Measurements from ENCODE around the gene ADGRL2. TPM values are rescaled to one million over a fixed set of nuclear protein-coding genes. Genes with fewer than 3 reads are reported as not detected.

Gene ADGRL2
- total RNA-seq, 1 donor from 2014 or later: 126 TPM

DNA sequence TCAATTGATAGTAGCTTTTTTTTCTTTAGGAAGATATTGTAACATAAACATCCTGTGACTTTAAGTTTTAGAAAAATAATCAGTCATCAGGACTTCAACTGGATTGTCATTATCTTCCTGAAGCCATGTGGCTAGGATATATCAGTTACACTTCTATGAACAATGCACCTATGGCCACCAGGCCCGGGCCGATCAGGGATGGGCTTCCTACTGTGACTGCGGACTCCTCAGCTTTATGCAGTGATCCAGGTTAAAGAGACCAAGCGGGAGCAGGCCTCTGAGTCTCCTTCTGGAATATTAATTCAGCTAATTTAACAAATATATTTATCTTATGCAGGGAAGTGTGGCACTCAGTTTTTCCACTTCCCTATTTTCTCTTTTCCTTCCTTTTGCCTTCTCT is 200.6 kb downstream of the ADGRL2 start:
- H3K27ac ChIP-seq (ENCODE audit: low read depth, low read length): no peak overlapping the region
- no peaks in the 10 kb centered on the region for H3K36me3 Mint-ChIP-seq (ENCODE audit: low read depth, unreplicated experiment)
- no peak overlapping the region for H3K9ac ChIP-seq (ENCODE audit: low read length)
- H3K79me2 ChIP-seq (ENCODE audit: insufficient read depth, low read length): no peaks in the 10 kb centered on the region
- FAIRE-seq (no peak), DNase-seq (ENCODE audit: low read depth) (no peak)
- H3K27ac Mint-ChIP-seq (ENCODE audit: unreplicated experiment): no peak overlapping the region
- H4K20me1 ChIP-seq (ENCODE audit: insufficient read depth, low read length): no peaks in the 10 kb centered on the region
- H3K4me3 ChIP-seq (ENCODE audit: insufficient read depth, low read depth, low read length): no peak overlapping the region
- no peak overlapping the region for H3K4me2 ChIP-seq (ENCODE audit: low read length)
- H3K4me1 ChIP-seq (ENCODE audit: insufficient read depth, low read length): no peaks in the 10 kb centered on the region
- H3K9me3 Mint-ChIP-seq (ENCODE audit: unreplicated experiment): no peaks in the 10 kb centered on the region
- H3K36me3 ChIP-seq (ENCODE audit: insufficient read depth, low read length): no peaks in the 10 kb centered on the region
- no peaks in the 10 kb centered on the region for H3K27me3 Mint-ChIP-seq (ENCODE audit: low read depth, unreplicated experiment)
- TF ChIP-seq, protein P1, sequence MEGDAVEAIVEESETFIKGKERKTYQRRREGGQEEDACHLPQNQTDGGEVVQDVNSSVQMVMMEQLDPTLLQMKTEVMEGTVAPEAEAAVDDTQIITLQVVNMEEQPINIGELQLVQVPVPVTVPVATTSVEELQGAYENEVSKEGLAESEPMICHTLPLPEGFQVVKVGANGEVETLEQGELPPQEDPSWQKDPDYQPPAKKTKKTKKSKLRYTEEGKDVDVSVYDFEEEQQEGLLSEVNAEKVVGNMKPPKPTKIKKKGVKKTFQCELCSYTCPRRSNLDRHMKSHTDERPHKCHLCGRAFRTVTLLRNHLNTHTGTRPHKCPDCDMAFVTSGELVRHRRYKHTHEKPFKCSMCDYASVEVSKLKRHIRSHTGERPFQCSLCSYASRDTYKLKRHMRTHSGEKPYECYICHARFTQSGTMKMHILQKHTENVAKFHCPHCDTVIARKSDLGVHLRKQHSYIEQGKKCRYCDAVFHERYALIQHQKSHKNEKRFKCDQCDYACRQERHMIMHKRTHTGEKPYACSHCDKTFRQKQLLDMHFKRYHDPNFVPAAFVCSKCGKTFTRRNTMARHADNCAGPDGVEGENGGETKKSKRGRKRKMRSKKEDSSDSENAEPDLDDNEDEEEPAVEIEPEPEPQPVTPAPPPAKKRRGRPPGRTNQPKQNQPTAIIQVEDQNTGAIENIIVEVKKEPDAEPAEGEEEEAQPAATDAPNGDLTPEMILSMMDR (IDR thresholded peaks at IDR 0.05; ENCODE audit: insufficient read depth, low read depth, low read length): no peak
- no peak for TF ChIP-seq EZH2 (IDR thresholded peaks at IDR 0.05; ENCODE audit: insufficient read depth, low read length)
- no peak overlapping the region for H3K4me3 Mint-ChIP-seq (ENCODE audit: unreplicated experiment)
- H3K4me1 Mint-ChIP-seq (ENCODE audit: low read depth, unreplicated experiment): peaks cover 5% of the 10 kb centered on the region
- no peaks in the 10 kb centered on the region for H3K27me3 ChIP-seq (ENCODE audit: insufficient read depth, low read length)
- H3K9me3 ChIP-seq (ENCODE audit: insufficient read depth, low read depth, low read length): no peaks in the 10 kb centered on the region
- no peak overlapping the region for H2AFZ ChIP-seq (ENCODE audit: low read depth, low read length)

DNA sequence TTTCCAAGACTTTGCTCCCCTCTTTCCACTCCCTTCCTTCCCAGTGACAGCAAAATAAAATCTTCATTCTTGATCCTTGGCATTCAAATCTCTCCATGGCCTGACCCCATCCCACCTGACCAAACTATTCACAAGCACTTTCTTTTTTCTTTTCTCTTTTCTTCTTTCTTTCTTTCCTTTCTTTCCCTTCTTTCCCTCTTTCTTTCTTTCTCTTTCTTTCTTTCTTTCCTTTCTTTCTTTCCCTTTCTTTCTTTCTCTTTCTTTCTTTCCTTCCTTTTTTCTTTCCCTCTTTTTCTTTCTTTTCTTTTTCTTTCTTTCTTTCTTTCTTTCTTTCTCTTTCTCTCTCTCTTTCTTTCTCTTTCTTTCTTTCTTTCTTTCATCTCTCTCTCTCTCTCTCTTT is 207.1 kb downstream of the ADGRL2 start:
- H3K9me3 ChIP-seq (ENCODE audit: insufficient read depth, low read depth, low read length): no peaks in the 10 kb centered on the region
- Mint-ChIP-seq H3K9me3 (ENCODE audit: unreplicated experiment) (no peaks in the 10 kb centered on the region), H3K4me3 (ENCODE audit: unreplicated experiment) (no peak overlapping the region), H3K27ac (ENCODE audit: unreplicated experiment) (no peak overlapping the region), H3K4me1 (ENCODE audit: low read depth, unreplicated experiment) (no peaks in the 10 kb centered on the region), H3K36me3 (ENCODE audit: low read depth, unreplicated experiment) (no peaks in the 10 kb centered on the region), H3K27me3 (ENCODE audit: low read depth, unreplicated experiment) (no peaks in the 10 kb centered on the region)
- no peaks in the 10 kb centered on the region for H3K4me1 ChIP-seq (ENCODE audit: insufficient read depth, low read length)
- H3K27ac ChIP-seq (ENCODE audit: low read depth, low read length): no peak overlapping the region
- H4K20me1 ChIP-seq (ENCODE audit: insufficient read depth, low read length): no peaks in the 10 kb centered on the region
- TF ChIP-seq, protein P1 (IDR thresholded peaks at IDR 0.05; ENCODE audit: insufficient read depth, low read depth, low read length): no peak
- no peak for TF ChIP-seq EZH2 (IDR thresholded peaks at IDR 0.05; ENCODE audit: insufficient read depth, low read length)
- no peaks in the 10 kb centered on the region for H3K36me3 ChIP-seq (ENCODE audit: insufficient read depth, low read length)
- no peaks in the 10 kb centered on the region for H3K27me3 ChIP-seq (ENCODE audit: insufficient read depth, low read length)
- H2AFZ ChIP-seq (ENCODE audit: low read depth, low read length): no peak overlapping the region
- no peak for DNase-seq (ENCODE audit: low read depth)
- no peak for FAIRE-seq
- H3K9ac ChIP-seq (ENCODE audit: low read length): no peak overlapping the region
- H3K4me2 ChIP-seq (ENCODE audit: low read length): no peak overlapping the region
- H3K4me3 ChIP-seq (ENCODE audit: insufficient read depth, low read depth, low read length): no peak overlapping the region
- H3K79me2 ChIP-seq (ENCODE audit: insufficient read depth, low read length): no peaks in the 10 kb centered on the region

DNA sequence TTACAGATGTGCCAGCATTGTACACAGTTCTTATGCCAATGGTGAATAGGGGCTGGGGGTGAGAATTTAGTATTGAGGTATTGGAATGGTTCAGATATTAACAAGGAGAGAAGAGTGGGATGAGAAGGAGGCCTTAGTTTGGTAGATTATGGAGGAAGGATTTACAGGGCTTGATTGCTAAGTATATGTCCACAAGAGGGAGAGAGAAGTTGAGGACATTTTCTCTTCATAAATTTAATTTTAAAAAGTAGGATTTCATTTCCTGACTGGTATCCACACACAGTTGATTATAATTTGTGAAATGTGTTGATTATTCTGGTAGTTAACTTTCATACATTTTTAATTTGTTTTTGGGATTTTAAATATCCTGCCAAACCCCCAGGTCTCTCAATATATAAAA is 213.0 kb downstream of the ADGRL2 start:
- H2AFZ ChIP-seq (ENCODE audit: low read depth, low read length): no peak overlapping the region
- TF ChIP-seq, protein P1 (IDR thresholded peaks at IDR 0.05; ENCODE audit: insufficient read depth, low read depth, low read length): no peak
- TF ChIP-seq EZH2 (IDR thresholded peaks at IDR 0.05; ENCODE audit: insufficient read depth, low read length): no peak

More for the DNA sequence above, 213.0 kb downstream of the ADGRL2 start:
- H3K4me3 Mint-ChIP-seq (ENCODE audit: unreplicated experiment): no peak overlapping the region
- Histone ChIP-seq H3K36me3 (ENCODE audit: insufficient read depth, low read length) (no peaks in the 10 kb centered on the region), H3K9ac (ENCODE audit: low read length) (no peak overlapping the region), H3K79me2 (ENCODE audit: insufficient read depth, low read length) (no peaks in the 10 kb centered on the region), H3K4me3 (ENCODE audit: insufficient read depth, low read depth, low read length) (no peak overlapping the region), H3K4me1 (ENCODE audit: insufficient read depth, low read length) (no peaks in the 10 kb centered on the region), H3K27me3 (ENCODE audit: insufficient read depth, low read length) (no peaks in the 10 kb centered on the region), H4K20me1 (ENCODE audit: insufficient read depth, low read length) (no peaks in the 10 kb centered on the region), H3K4me2 (ENCODE audit: low read length) (no peak overlapping the region), H3K9me3 (ENCODE audit: insufficient read depth, low read depth, low read length) (no peaks in the 10 kb centered on the region), H3K27ac (ENCODE audit: low read depth, low read length) (no peak overlapping the region)
- H3K4me1 Mint-ChIP-seq (ENCODE audit: low read depth, unreplicated experiment): no peaks in the 10 kb centered on the region
- H3K36me3 Mint-ChIP-seq (ENCODE audit: low read depth, unreplicated experiment): no peaks in the 10 kb centered on the region
- no peak overlapping the region for H3K27ac Mint-ChIP-seq (ENCODE audit: unreplicated experiment)
- no peaks in the 10 kb centered on the region for H3K9me3 Mint-ChIP-seq (ENCODE audit: unreplicated experiment)
- H3K27me3 Mint-ChIP-seq (ENCODE audit: low read depth, unreplicated experiment): no peaks in the 10 kb centered on the region
- DNase-seq (ENCODE audit: low read depth) (no peak), FAIRE-seq (no peak)

Measured in astrocyte (in vitro differentiated cells and primary cell).